G401 (cell line): ENCODE data around the gene SNX4. TPM values are rescaled to one million over a fixed set of nuclear protein-coding genes. Genes with fewer than 3 reads are reported as not detected.
A peak's percentile ranks its signal among the peaks of the same experiment; 100 is the strongest.

Experiments used
- DNase-seq: peaks from one replicate; pipeline ENCODE4 v3.0.0-alpha.2; 2015; ENCODE audit warnings: low spot score
- in situ Hi-C: cut with HindIII; loops from 2 replicates; pipeline ENCODE4 v1.10.0; 2016; ENCODE audit warnings: low sequenced_read_pairs, mixed read lengths
- total RNA-seq: library from RNA; depleted of rRNA; stranded (reverse); fragments of >200 nt; shearing (Covaris generic); gene quantifications from 2 replicates; pipeline ENCODE4 v1.2.3, GENCODE V29; 2014

The SNX4 gene
- total RNA-seq, 1 experiment from 2014 or later = 39.5 TPM

- in situ Hi-C loops = no loop called here
- DNase-seq = no peak
These were observed 42.3 kb downstream of the SNX4 start for GRCh38 chr3:125477701-125478100.

- in situ Hi-C loops = no loop called here
- no peak for DNase-seq
These were observed 49.3 kb downstream of the SNX4 start for GRCh38 chr3:125470671-125471070.

- in situ Hi-C loops = no loop called here
These were observed 57.2 kb downstream of the SNX4 start for GRCh38 chr3:125462722-125463299.

GRCh38 chr3:125461896-125462295 lies 58.1 kb downstream of the SNX4 start:
- DNase-seq = no peak
- in situ Hi-C loops = no loop called here

More at GRCh38 chr3:125462722-125463299, 57.2 kb downstream of the SNX4 start:
- DNase-seq = no peak

- in situ Hi-C loops = no loop called here
- DNase-seq = no peak
These were observed 59.8 kb downstream of the SNX4 start for GRCh38 chr3:125460233-125460632.

GRCh38 chr3:125443923-125444322 lies 76.1 kb downstream of the SNX4 start:
- DNase-seq = no peak
- in situ Hi-C loops = no loop called here

- DNase-seq = no peak
- in situ Hi-C loops = no loop called here
These were observed 77.5 kb downstream of the SNX4 start for GRCh38 chr3:125442506-125442905.

- no peak for DNase-seq
- in situ Hi-C loops = no loop called here
These were observed 79.0 kb downstream of the SNX4 start for GRCh38 chr3:125440970-125441369.

- no peak for DNase-seq
- in situ Hi-C loops = no loop called here
These were observed 79.4 kb downstream of the SNX4 start for GRCh38 chr3:125440559-125440955.

GRCh38 chr3:125437631-125438435 lies 82.2 kb downstream of the SNX4 start:
- in situ Hi-C loops = no loop called here
- peak; percentile 61 for DNase-seq

- no peak for DNase-seq
- in situ Hi-C loops = no loop called here
These were observed 83.1 kb downstream of the SNX4 start for GRCh38 chr3:125436921-125437320.

GRCh38 chr3:125435231-125435630 lies 84.8 kb downstream of the SNX4 start:
- in situ Hi-C loops = no loop called here
- no peak for DNase-seq

GRCh38 chr3:125434582-125435011 lies 85.4 kb downstream of the SNX4 start:
- in situ Hi-C loops = no loop called here
- DNase-seq = no peak

- no peak for DNase-seq
- in situ Hi-C loops = no loop called here
These were observed 86.4 kb downstream of the SNX4 start for GRCh38 chr3:125433611-125434041.

- in situ Hi-C loops = no loop called here
- DNase-seq = no peak
These were observed 86.9 kb downstream of the SNX4 start for GRCh38 chr3:125433091-125433534.

GRCh38 chr3:125431912-125432790 lies 87.9 kb downstream of the SNX4 start:
- in situ Hi-C loops = no loop called here
- no peak for DNase-seq

- DNase-seq = no peak
- in situ Hi-C loops = no loop called here
These were observed 88.6 kb downstream of the SNX4 start for GRCh38 chr3:125431391-125431790.

- in situ Hi-C loops = no loop called here
- no peak for DNase-seq
These were observed 91.7 kb downstream of the SNX4 start for GRCh38 chr3:125428216-125428830.

- in situ Hi-C loops = no loop called here
- DNase-seq = no peak
These were observed 101.7 kb downstream of the SNX4 start for GRCh38 chr3:125418306-125418705.
